Skeletal muscle cell (primary cell): Measurements from ENCODE around the gene PCDH9.
"Not testable (repeated sequence)": the region's sequence is repeated elsewhere in the genome, so short reads cannot be mapped to it uniquely, and the experiment has no call there.

Experiments
- DNase-seq: peaks from one replicate; pipeline ENCODE4 v3.0.0-alpha.2; 2010; ENCODE audit warnings: low read depth
- H3K4me3 ChIP-seq: 2 replicates; pipeline ENCODE4 v1.5.1; 2011; ENCODE audit warnings: low read depth, mild to moderate bottlenecking, control low read depth, low read length, moderate library complexity

Gene PCDH9

GRCh38 chr13:66659701-66660467, 570.3 kb downstream of the PCDH9 start:
- DNase-seq: peak; percentile 68
- H3K4me3 ChIP-seq: no peak overlapping the region

DNA sequence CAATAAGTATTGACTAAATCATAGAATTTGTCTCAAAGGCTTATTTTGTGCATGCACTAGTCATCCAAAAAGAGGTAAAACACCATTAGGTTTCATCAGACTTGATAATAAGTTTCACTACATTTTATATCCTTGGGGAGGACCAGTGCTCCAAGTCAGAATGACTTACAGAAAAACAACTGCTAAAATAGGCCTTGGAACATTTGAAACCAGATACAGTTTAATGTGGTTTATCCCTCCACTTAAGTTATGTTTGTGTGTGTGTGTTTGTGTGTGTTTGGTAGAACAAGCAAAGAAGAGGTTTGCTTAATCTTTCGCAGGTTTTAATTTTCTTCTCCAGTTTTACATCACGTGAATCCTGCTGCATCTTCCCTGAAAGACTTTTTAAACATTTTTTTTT, 570.9 kb downstream of the PCDH9 start:
- DNase-seq: peak; percentile 76
- no peak overlapping the region for H3K4me3 ChIP-seq

- H3K4me3 ChIP-seq: no peak overlapping the region
- DNase-seq: peak; percentile 97
These were observed 572.8 kb downstream of the PCDH9 start for GRCh38 chr13:66657165-66657881.

- no peak for DNase-seq
- H3K4me3 ChIP-seq: no peak overlapping the region
These were observed 574.2 kb downstream of the PCDH9 start for GRCh38 chr13:66655847-66656454.

- no peak overlapping the region for H3K4me3 ChIP-seq
- DNase-seq: no peak
These were observed 585.2 kb downstream of the PCDH9 start for GRCh38 chr13:66644855-66645460.

GRCh38 chr13:66640231-66640630, 589.9 kb downstream of the PCDH9 start:
- no peak for DNase-seq
- H3K4me3 ChIP-seq: no peak overlapping the region

DNA sequence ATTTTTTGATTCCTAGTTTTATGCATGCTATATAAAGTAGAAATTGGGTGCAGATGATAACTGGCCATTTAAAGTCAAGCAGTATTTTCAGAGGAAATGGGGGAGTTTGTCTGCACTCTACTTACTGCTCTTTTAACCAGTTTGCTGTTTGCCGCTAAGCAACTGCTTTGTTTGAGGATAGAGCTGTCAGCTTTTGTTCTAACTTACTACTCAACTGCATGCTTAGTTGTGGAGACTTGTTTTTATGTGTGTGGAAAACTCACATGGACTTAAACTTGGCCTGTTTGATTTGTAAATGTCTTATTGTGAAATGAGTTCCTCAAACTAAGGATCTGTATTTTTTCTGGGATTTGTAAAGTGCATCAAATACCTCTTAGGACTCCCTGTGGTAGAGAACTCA, 591.1 kb downstream of the PCDH9 start:
- no peak for DNase-seq

DNA sequence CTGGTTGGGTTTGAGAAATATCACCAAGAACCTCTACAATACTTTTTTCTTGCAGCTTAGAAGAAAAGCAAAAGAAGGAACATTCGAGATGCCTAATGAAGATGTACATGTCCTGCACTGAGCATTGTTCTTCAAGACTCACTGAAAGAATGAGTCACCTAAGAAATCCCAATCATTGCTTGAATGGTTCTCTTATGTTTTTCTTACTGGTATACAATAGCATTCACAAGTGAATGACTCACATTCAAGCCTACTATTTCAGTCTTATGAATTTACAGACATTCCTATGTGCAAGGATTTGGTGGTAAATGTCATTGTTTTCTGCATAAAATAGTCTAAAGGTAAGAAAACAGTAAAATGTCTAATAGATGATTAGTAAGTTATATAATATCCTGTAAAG, 594.6 kb downstream of the PCDH9 start:
- peak; percentile 78 for DNase-seq
- H3K4me3 ChIP-seq: no peak overlapping the region

More for the DNA sequence above, 591.1 kb downstream of the PCDH9 start:
- H3K4me3 ChIP-seq: no peak overlapping the region

DNA sequence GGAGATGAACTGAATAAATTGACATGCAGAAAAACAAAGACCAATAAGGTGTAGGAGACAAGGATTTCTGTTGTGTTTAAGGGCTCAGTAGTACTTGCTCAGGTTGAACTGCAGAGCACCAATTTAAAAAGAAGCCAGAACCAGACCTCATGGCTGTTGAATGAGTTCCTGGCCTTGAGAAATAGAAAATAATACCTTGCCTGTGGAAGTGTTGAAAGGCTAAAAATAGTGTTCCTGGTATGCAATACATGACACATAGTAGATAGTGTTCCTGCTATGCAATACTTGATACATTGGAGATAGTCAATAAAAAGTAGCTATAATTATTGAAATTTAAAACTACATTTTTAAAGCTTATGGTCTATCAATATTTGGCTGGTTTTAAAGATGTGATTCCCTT, 595.8 kb downstream of the PCDH9 start:
- H3K4me3 ChIP-seq: no peak overlapping the region
- no peak for DNase-seq

GRCh38 chr13:66627512-66627911, 602.6 kb downstream of the PCDH9 start:
- DNase-seq: no peak
- no peak overlapping the region for H3K4me3 ChIP-seq

- H3K4me3 ChIP-seq: no peak overlapping the region
- peak; percentile 4 for DNase-seq
These were observed 605.8 kb downstream of the PCDH9 start for GRCh38 chr13:66624302-66624701.

GRCh38 chr13:66623129-66623820, 606.9 kb downstream of the PCDH9 start:
- no peak for DNase-seq
- H3K4me3 ChIP-seq: no peak overlapping the region

DNA sequence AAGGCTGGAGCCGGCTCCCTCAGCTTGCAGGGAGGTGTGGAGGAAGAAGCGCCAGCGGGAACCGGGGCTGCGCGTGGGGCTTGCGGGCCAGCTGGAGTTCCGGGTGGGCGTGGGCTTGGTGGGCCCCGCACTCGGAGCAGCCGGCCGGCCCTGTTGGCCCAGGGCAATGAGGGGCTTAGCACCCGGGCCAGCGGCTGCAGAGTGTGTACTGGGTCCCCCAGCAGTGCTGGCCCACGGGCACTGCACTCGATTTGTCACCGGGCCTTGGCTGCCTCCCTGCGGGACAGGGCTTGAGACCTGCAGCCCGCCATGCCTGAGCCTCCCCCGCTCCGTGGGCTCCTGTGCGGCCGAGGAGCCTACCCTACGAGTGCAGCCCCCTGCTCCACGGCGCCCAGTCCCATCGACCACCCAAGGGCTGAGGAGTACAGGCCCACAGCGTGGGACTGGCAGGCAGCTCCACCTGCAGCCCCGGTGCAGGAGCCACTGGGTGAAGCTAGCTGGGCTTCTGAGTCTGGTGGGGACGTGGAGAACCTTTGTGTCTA, 608.2 kb downstream of the PCDH9 start:
- DNase-seq, H3K4me3 ChIP-seq: not testable (repeated sequence)

GRCh38 chr13:66618702-66619101, 611.4 kb downstream of the PCDH9 start:
- no peak overlapping the region for H3K4me3 ChIP-seq
- peak; percentile 33 for DNase-seq

- H3K4me3 ChIP-seq: no peak overlapping the region
- DNase-seq: no peak
These were observed 612.4 kb downstream of the PCDH9 start for GRCh38 chr13:66617786-66618185.

GRCh38 chr13:66612983-66613382, 617.2 kb downstream of the PCDH9 start:
- no peak for DNase-seq
- no peak overlapping the region for H3K4me3 ChIP-seq

GRCh38 chr13:66586489-66586888, 643.6 kb downstream of the PCDH9 start:
- no peak overlapping the region for H3K4me3 ChIP-seq
- DNase-seq: no peak

GRCh38 chr13:66585669-66586203, 644.4 kb downstream of the PCDH9 start:
- DNase-seq: no peak
- H3K4me3 ChIP-seq: no peak overlapping the region

GRCh38 chr13:66581675-66582074, 648.5 kb downstream of the PCDH9 start:
- DNase-seq: no peak
- no peak overlapping the region for H3K4me3 ChIP-seq
